ENCODE results near the gene SMURF1.

SMURF1 gene

GRCh38 chr7:99019523-99020412, 124.1 kb downstream of the SMURF1 start:
- no peak for TF ChIP-seq ZNF274 (IDR thresholded peaks at IDR 0.05; ENCODE audit: low read depth, low read length)
- H3K4me3 ChIP-seq (ENCODE audit: low read length) = no peak overlapping the region

- H3K4me3 ChIP-seq (ENCODE audit: low read length) = no peak overlapping the region
- no peak for TF ChIP-seq ZNF274 (IDR thresholded peaks at IDR 0.05; ENCODE audit: low read depth, low read length)
Measured at GRCh38 chr7:99016196-99016595, 127.7 kb downstream of the SMURF1 start.

- no peak for TF ChIP-seq ZNF274 (IDR thresholded peaks at IDR 0.05; ENCODE audit: low read depth, low read length)
- no peak overlapping the region for H3K4me3 ChIP-seq (ENCODE audit: low read length)
Measured at GRCh38 chr7:99014113-99014985, 129.6 kb downstream of the SMURF1 start.

- no peak for TF ChIP-seq ZNF274 (IDR thresholded peaks at IDR 0.05; ENCODE audit: low read depth, low read length)
- H3K4me3 ChIP-seq (ENCODE audit: low read length) = no peak overlapping the region
Measured at GRCh38 chr7:99013266-99014112, 130.4 kb downstream of the SMURF1 start.

- H3K4me3 ChIP-seq (ENCODE audit: low read length) = no peak overlapping the region
- no peak for TF ChIP-seq ZNF274 (IDR thresholded peaks at IDR 0.05; ENCODE audit: low read depth, low read length)
Measured at GRCh38 chr7:99012722-99013121, 131.2 kb downstream of the SMURF1 start.

GRCh38 chr7:99011706-99012404, 132.1 kb downstream of the SMURF1 start:
- no peak for TF ChIP-seq ZNF274 (IDR thresholded peaks at IDR 0.05; ENCODE audit: low read depth, low read length)
- H3K4me3 ChIP-seq (ENCODE audit: low read length) = no peak overlapping the region

- no peak overlapping the region for H3K4me3 ChIP-seq (ENCODE audit: low read length)
- no peak for TF ChIP-seq ZNF274 (IDR thresholded peaks at IDR 0.05; ENCODE audit: low read depth, low read length)
Measured at GRCh38 chr7:99011341-99011705, 132.6 kb downstream of the SMURF1 start.

- no peak overlapping the region for H3K4me3 ChIP-seq (ENCODE audit: low read length)
- TF ChIP-seq ZNF274 (IDR thresholded peaks at IDR 0.05; ENCODE audit: low read depth, low read length) = no peak
Measured at GRCh38 chr7:99010281-99010680, 133.6 kb downstream of the SMURF1 start.

GRCh38 chr7:99008921-99009530, 134.9 kb downstream of the SMURF1 start:
- no peak overlapping the region for H3K4me3 ChIP-seq (ENCODE audit: low read length)
- no peak for TF ChIP-seq ZNF274 (IDR thresholded peaks at IDR 0.05; ENCODE audit: low read depth, low read length)

- H3K4me3 ChIP-seq (ENCODE audit: low read length) = no peak overlapping the region
- no peak for TF ChIP-seq ZNF274 (IDR thresholded peaks at IDR 0.05; ENCODE audit: low read depth, low read length)
Measured at GRCh38 chr7:99008181-99008631, 135.7 kb downstream of the SMURF1 start.

- no peak overlapping the region for H3K4me3 ChIP-seq (ENCODE audit: low read length)
- no peak for TF ChIP-seq ZNF274 (IDR thresholded peaks at IDR 0.05; ENCODE audit: low read depth, low read length)
Measured at GRCh38 chr7:99006739-99007424, 137.0 kb downstream of the SMURF1 start.

GRCh38 chr7:99005776-99006175, 138.1 kb downstream of the SMURF1 start:
- H3K4me3 ChIP-seq (ENCODE audit: low read length) = no peak overlapping the region
- no peak for TF ChIP-seq ZNF274 (IDR thresholded peaks at IDR 0.05; ENCODE audit: low read depth, low read length)
